ENCODE results near the gene TBC1D26.
A peak's percentile ranks its signal among the peaks of the same experiment; 100 is the strongest.
"Not testable (repeated sequence)": the region's sequence is repeated elsewhere in the genome, so short reads cannot be mapped to it uniquely, and the experiment has no call there.

Gene TBC1D26

DNA sequence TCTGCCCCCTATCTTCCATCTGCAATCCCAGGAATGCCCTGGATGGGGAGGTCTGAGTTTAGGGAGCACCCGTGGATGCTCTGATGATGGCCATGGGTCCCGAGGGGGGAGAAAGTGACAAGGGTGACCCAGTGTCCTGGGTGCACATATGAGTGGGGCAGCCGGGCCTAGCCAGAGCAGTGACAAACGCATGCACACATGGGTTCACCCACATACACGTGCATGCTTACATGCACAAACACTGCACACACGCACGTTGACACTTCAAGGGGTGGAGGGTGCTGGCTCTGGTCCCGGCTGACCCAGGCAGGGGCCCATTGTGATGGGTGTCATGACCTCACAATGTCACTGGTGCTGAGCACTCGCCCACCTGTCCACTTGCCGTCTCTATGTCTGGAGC, at the start of gene TBC1D26:
TSS of gene TBC1D26 (plus strand) at position 384 of the 400 bp plus-strand sequence. CDS start 3,066 bp downstream, outside the sequence.
- DNase-seq (ENCODE audit: extremely low read depth in 1 of 2, low read depth in 1 of 2): not testable (repeated sequence)

GRCh38 chr17:15683135-15683534, 48.9 kb upstream of the TBC1D26 start:
- DNase-seq (ENCODE audit: extremely low read depth in 1 of 2, low read depth in 1 of 2): not testable (repeated sequence)

DNA sequence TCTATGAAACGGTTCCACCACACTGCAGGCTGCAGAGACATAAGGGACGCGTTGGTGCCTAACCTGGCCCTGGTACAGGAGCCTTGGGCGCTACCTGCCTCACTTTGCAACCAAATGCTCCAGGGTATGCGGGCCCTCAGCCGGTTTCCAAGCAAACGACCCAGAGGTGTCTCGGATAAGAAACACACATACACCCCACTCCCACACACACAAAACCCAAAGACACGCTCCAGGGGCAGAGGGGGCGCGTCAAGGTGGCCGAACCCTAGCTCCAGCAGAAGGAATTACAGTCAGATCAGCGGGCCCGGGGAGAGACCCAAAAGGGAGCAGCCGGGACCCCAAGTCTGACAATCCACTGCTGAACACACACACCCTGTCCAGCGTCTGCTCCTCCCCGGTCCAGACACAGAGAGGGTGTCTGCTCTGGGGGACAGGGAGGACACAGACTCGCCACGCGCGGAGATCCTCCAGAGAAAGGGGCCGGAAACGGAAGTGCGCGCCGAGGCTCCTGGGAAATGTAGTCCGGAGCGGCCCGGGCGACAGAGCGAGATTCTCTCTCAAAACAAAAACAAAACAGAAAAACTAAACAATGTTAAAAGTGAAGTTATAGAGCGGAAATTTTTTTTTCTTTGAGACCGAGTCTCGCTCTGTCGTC, 48.1 kb upstream of the TBC1D26 start, which contains the start of gene TRIM16:
TSS of gene TRIM16 (minus strand) at position 488 of the 655 bp plus-strand sequence. CDS start 32,702 bp downstream, outside the sequence.
- peak; percentile 48 to 52 for DNase-seq (ENCODE audit: extremely low read depth in 1 of 2, low read depth in 1 of 2)

DNA sequence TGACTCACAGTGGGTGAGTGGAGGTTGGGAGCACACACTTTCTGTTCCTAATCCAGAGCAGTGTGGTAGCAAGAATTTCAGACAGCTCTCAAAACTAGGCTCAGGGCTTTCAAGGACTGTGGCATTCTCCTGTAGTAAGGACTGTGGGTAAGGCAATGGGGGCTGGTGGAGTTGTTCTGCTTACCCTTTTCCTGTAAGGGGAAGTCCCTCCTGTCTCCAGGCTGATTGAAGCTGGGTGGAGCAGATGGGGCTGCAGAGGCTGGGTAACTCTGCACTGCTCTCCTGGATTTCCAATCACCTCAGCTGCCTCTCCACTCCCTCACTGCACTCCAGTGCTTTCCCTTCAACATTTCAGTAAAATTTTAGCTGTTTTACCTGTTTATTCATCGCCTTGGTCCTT, 44.6 kb upstream of the TBC1D26 start:
- DNase-seq (ENCODE audit: extremely low read depth in 1 of 2, low read depth in 1 of 2): not testable (repeated sequence)

DNA sequence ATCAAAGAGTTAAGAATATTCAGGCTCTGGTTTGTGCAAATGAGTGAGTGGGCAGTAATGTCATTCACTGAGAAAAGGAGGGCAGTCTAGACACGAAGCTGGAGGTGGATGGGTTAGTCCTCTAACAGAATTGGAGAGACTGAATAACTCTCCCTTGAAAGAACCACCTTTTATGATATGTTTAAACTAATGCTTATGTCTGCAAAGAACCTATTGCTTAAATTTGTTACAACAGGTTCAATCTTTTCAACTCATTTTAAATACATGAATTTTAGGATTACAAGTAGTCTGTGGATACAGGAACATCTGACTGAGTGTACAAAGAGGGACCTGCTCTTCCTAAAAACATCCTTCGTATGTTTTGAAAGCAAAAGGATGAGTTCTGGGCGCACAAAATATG, 33.1 kb upstream of the TBC1D26 start:
- not testable (repeated sequence) for DNase-seq (ENCODE audit: extremely low read depth in 1 of 2, low read depth in 1 of 2)

GRCh38 chr17:15699413-15699924, 32.6 kb upstream of the TBC1D26 start, which contains the start of gene ZNF286A:
ZNF286A (plus strand) TSS chr17:15699752; CDS start chr17:15700330, 578 bp downstream.
- DNase-seq (ENCODE audit: extremely low read depth in 1 of 2, low read depth in 1 of 2): peak; percentile 86 to 99

DNA sequence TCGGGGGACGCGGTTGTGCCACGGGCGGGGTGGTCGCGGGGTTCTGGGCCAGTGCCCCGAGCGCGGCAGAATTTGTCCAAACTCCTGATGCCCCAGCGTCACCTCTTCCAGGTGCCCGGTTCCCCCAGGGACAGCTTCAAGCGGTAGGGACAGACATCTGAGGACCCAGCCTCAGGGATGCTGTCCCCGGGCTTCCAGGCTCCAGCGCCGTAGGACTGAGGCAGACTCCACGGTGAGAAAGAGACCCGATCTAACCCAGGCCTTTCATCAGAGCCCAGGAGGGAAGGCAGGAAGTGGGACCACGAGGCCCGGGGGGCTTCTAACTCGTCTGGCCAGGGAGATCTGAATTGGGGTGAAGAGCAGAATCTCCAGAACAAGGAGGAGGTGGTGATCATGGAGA, 32.1 kb upstream of the TBC1D26 start:
- DNase-seq (ENCODE audit: extremely low read depth in 1 of 2, low read depth in 1 of 2): not testable (repeated sequence)

DNA sequence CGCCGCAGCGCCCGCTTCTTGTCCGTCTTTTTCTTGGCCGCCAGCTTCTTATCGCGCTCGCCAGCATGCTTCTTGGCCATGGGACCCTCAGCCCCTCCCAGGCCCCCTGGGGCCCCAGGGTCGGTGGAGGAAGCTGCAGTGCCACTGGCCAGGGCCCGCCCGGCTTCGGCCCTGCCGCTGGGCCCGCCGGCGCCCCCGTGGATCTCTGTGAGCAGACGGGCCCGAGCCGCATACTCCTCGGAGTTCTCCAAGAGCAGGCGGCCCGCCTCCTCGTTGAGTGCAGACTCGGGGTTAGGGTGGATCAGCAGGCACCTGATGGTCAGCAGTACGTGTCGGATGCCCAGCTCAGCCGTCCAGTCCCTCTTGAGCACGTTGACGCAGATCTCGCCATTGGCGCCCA, 27.8 kb upstream of the TBC1D26 start:
- not testable (repeated sequence) for DNase-seq (ENCODE audit: extremely low read depth in 1 of 2, low read depth in 1 of 2)

DNA sequence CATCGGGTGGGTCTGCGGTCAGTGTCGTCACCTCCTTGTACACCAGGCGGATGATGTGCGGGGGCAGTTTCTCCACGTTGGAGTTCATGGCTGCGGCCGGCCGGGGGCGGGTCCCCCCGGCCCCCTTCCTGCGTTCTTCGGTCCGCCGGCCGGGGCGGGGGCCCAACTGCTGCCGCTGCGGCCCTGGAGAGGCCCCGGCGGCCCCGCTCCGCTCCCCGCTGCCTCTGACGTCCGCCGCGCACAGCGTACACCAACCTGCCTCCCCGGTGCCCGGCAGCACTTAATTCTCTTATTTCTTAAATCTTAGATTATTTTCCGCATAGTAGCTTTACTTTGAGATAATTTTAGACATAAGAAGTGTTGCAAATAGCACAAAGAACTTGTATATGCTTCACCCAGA, 27.3 kb upstream of the TBC1D26 start:
- not testable (repeated sequence) for DNase-seq (ENCODE audit: extremely low read depth in 1 of 2, low read depth in 1 of 2)

DNA sequence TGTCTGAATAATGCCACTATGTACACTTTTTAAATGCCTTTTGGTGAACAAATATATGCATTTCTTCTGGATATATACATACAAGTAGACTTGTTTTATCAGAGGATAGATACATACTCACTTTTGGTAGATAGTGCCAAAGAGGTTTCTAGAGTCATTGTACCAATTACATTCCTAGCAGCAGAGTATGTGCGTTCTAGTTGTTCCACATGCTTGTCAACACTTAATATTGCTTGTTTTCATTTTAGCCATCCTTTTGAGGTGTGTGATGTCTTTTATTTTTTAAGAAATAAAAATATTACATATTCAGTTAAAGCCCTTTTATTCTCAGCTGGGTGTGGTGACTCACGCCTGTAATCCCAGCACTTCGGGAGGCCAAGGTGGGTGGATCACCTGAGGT, 23.2 kb upstream of the TBC1D26 start:
- not testable (repeated sequence) for DNase-seq (ENCODE audit: extremely low read depth in 1 of 2, low read depth in 1 of 2)

- not testable (repeated sequence) for DNase-seq (ENCODE audit: extremely low read depth in 1 of 2, low read depth in 1 of 2)
Measured at GRCh38 chr17:15716601-15717563, 15.2 kb upstream of the TBC1D26 start.

- DNase-seq (ENCODE audit: extremely low read depth in 1 of 2, low read depth in 1 of 2): not testable (repeated sequence)
Measured at GRCh38 chr17:15730535-15730934, 1.5 kb upstream of the TBC1D26 start.

- not testable (repeated sequence) for DNase-seq (ENCODE audit: extremely low read depth in 1 of 2, low read depth in 1 of 2)
Measured at GRCh38 chr17:15733174-15733789, 1.2 kb downstream of the TBC1D26 start.

DNA sequence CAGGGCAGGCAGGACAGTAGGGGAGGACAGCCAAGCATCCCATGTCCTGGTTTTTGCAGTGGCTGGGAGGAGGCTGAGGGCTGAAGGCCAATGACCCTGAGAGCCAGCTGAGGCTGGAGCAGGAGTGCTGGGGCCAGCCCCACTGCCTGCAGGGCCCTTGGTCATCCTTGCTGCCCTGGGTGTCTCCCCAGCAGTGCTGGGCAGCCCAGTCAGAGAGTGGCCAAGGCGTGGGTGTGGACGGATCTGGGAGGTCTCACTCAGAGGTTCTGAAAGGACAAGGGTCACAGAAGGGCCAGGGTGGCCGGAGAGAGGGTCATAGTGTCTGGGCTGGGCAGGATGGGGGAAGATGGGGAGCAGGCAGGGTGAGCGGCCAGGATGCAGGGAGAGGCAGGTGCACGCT, 4.5 kb downstream of the TBC1D26 start:
- DNase-seq (ENCODE audit: extremely low read depth in 1 of 2, low read depth in 1 of 2): not testable (repeated sequence)

GRCh38 chr17:15738066-15738465, 6.0 kb downstream of the TBC1D26 start:
- no peak for DNase-seq (ENCODE audit: extremely low read depth in 1 of 2, low read depth in 1 of 2)

- not testable (repeated sequence) for DNase-seq (ENCODE audit: extremely low read depth in 1 of 2, low read depth in 1 of 2)
Measured at GRCh38 chr17:15739259-15739658, 7.2 kb downstream of the TBC1D26 start.

DNA sequence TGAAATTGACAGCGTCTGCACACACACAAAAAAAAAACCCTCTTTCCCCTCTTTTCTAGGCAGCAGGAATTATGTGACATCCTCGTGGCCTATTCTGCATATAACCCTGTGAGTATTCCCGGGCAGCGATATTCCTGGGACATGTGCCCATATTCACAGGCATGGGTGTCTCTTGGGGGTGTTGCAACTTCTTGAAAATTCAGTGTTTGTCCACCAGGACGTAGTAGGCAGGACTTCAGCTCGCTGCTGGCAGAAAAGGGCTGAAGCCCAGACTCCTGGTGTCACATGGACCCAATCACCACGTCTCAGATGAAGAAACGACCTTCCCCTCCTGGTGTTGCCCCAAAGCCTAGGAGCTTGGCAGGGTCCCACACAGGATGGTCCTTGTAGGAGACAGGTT, 8.0 kb downstream of the TBC1D26 start:
- not testable (repeated sequence) for DNase-seq (ENCODE audit: extremely low read depth in 1 of 2, low read depth in 1 of 2)

DNA sequence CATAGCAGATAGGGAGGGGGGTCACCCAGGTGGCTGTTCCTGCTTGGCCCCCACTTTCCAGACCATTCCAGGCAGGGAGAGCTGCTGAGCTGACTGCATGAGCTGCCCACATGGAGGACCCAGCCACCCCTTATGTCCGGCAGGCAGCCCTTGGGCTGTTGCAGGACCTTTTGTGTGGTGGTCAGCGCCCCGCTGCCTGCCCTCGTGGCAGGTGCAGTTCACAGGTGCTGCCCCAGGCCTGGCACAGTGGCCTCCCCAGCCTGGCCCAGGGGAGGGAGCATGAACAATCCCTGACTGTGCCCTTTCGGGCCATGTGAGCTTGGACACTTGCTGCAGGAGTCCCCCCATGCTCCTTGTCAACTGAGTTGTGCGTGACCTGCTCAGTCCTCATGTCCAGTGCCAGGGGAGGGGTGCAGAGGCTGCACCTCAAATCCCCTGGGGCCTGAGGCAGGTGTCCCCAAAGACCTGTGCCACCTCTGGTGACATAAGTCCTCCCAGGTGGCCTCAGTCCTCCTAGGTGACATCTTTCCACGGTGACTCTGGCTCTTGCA, 8.6 kb downstream of the TBC1D26 start:
- no peak for DNase-seq (ENCODE audit: extremely low read depth in 1 of 2, low read depth in 1 of 2)

DNA sequence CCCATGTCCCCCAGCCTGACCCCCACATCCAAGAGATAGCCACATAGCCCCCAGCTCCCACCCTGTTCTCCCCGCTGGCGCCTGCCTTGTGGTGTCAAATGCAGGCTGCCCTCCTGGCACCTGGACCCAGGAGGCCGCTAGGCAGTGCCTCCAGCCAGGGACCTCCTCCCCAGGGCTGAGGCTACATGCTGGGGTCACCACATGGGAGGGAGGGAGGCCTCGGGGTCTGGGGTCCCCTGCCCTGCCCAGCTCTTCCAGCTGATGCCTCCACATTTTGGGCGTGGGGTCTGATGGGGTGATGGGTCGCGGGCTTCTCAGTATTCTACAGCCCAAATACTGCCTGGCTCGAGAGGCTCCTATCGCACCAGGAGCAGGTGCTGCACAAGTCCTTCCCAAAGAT, 9.5 kb downstream of the TBC1D26 start:
- no peak for DNase-seq (ENCODE audit: extremely low read depth in 1 of 2, low read depth in 1 of 2)

- DNase-seq (ENCODE audit: extremely low read depth in 1 of 2, low read depth in 1 of 2): no peak
Measured at GRCh38 chr17:15742051-15742795, 10.1 kb downstream of the TBC1D26 start.
